Lower leg skin (tissue), 3 donors: ENCODE measurements around the gene COX7B2.

ENCODE experiments used
- POLR2A ChIP-seq, 2 donors: fragments of 450-650 bp; IDR thresholded peaks; one replicate each; pipeline ENCODE4 v1.6.1; 2016 to 2017; ENCODE audit warnings: antibody characterized with exemption in 2 of 2, mild to moderate bottlenecking in 1 of 2, moderate library complexity in 1 of 2
- TF ChIP-seq, protein P1 (sequence below), 3 donors: fragments of 450-650 bp; IDR thresholded peaks; one replicate each; pipeline ENCODE4 v1.5.1; 2016; ENCODE audit warnings: antibody characterized with exemption in 3 of 3, mild to moderate bottlenecking in 3 of 3, moderate library complexity in 2 of 3

DNA sequence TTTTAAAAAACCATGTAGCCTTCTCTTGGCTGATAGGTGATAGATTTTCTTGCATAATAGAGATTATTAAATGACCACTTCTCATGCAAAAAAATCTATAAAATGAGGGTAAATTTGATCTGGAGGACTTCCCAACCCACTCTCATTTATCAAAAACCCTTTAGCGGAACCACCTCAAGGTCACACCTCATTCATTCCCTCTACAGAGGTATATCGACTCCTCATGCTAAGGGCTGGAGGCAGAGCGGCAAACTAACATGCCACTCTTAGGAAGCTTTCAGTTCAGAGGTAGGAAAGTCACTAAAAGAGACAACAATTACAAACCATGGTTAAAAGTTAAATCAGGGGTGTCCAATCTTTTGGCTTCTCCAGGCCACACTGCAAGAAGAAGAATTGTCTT is 90.0 kb downstream of the COX7B2 start:
- TF ChIP-seq, protein P1, sequence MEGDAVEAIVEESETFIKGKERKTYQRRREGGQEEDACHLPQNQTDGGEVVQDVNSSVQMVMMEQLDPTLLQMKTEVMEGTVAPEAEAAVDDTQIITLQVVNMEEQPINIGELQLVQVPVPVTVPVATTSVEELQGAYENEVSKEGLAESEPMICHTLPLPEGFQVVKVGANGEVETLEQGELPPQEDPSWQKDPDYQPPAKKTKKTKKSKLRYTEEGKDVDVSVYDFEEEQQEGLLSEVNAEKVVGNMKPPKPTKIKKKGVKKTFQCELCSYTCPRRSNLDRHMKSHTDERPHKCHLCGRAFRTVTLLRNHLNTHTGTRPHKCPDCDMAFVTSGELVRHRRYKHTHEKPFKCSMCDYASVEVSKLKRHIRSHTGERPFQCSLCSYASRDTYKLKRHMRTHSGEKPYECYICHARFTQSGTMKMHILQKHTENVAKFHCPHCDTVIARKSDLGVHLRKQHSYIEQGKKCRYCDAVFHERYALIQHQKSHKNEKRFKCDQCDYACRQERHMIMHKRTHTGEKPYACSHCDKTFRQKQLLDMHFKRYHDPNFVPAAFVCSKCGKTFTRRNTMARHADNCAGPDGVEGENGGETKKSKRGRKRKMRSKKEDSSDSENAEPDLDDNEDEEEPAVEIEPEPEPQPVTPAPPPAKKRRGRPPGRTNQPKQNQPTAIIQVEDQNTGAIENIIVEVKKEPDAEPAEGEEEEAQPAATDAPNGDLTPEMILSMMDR (IDR thresholded peaks at IDR 0.05), result no peak
- no peak for TF ChIP-seq POLR2A (IDR thresholded peaks at IDR 0.05)
